ENCODE data around the gene GPT2.

Gene GPT2

GRCh38 chr16:46875243-46875642 lies 8.9 kb upstream of the GPT2 start:
- POLR2A ChIA-PET, result no interaction called here
- no peak overlapping the region for H3K4me3 ChIP-seq (ENCODE audit: low read depth, low read length)
- CTCF ChIA-PET, result interaction anchor here (0.9 to 1.6 kb wide), 5 partner anchors 8 to 34 kb away, joined by 3 to 7 read pairs (median 3); no protein-coding TSS in a partner anchor
- TF ChIP-seq CTCF (IDR thresholded peaks at IDR 0.05; ENCODE audit: insufficient read depth, low read length, missing control alignments), result no peak
- no peak for DNase-seq (ENCODE audit: low read depth, low spot score)

- POLR2A ChIA-PET, result no interaction called here
- no peak for TF ChIP-seq CTCF (IDR thresholded peaks at IDR 0.05; ENCODE audit: insufficient read depth, low read length, missing control alignments)
- no peak overlapping the region for H3K4me3 ChIP-seq (ENCODE audit: low read depth, low read length)
- DNase-seq (ENCODE audit: low read depth, low spot score), result no peak
- CTCF ChIA-PET, result interaction anchor here (1.0 to 12.3 kb wide), 4 partner anchors 9 to 29 kb away, joined by 3 to 112 read pairs (median 17); no protein-coding TSS in a partner anchor
These were observed 1.7 kb upstream of the GPT2 start for GRCh38 chr16:46882304-46882939.

- POLR2A ChIA-PET, result no interaction called here
- no peak overlapping the region for H3K4me3 ChIP-seq (ENCODE audit: low read depth, low read length)
- DNase-seq (ENCODE audit: low read depth, low spot score), result no peak
- TF ChIP-seq CTCF (IDR thresholded peaks at IDR 0.05; ENCODE audit: insufficient read depth, low read length, missing control alignments), result no peak
- CTCF ChIA-PET, result interaction anchor here (1.0 to 12.3 kb wide), 5 partner anchors 8 to 30 kb away, joined by 3 to 112 read pairs (median 5); no protein-coding TSS in a partner anchor
These were observed 1.2 kb upstream of the GPT2 start for GRCh38 chr16:46882940-46883307.

GRCh38 chr16:46883353-46883689 lies 841 bp upstream of the GPT2 start:
- POLR2A ChIA-PET, result no interaction called here
- DNase-seq (ENCODE audit: low read depth, low spot score), result no peak
- H3K4me3 ChIP-seq (ENCODE audit: low read depth, low read length), result peak overlapping the region; percentile 94
- TF ChIP-seq CTCF (IDR thresholded peaks at IDR 0.05; ENCODE audit: insufficient read depth, low read length, missing control alignments), result no peak
- CTCF ChIA-PET, result interaction anchor here (0.7 to 12.3 kb wide), 5 partner anchors 9 to 47 kb away, joined by 4 to 112 read pairs (median 5); no protein-coding TSS in a partner anchor

GRCh38 chr16:46884513-46885293 lies 541 bp downstream of the GPT2 start:
- DNase-seq (ENCODE audit: low read depth, low spot score), result no peak
- CTCF ChIA-PET, result interaction anchor here (0.9 to 12.3 kb wide), 5 partner anchors 11 to 211 kb away, joined by 4 to 112 read pairs (median 10); no protein-coding TSS in a partner anchor
- POLR2A ChIA-PET, result no interaction called here

More at GRCh38 chr16:46884513-46885293, 541 bp downstream of the GPT2 start:
- peak overlapping the region; percentile 94 for H3K4me3 ChIP-seq (ENCODE audit: low read depth, low read length)
- no peak for TF ChIP-seq CTCF (IDR thresholded peaks at IDR 0.05; ENCODE audit: insufficient read depth, low read length, missing control alignments)
